ENCODE results near the gene AJAP1.

GRCh38 chr1:4734219-4734618 lies 79.8 kb downstream of the AJAP1 start:
- no peak for TF ChIP-seq RXRA (IDR thresholded peaks at IDR 0.05; ENCODE audit: insufficient read depth, low read depth, low read length)
- no peak for TF ChIP-seq CTCF (IDR thresholded peaks at IDR 0.05; ENCODE audit: control extremely low read depth in 1 of 3, insufficient read depth in 1 of 3, low read depth in 1 of 3, low read length in 3 of 3)
- no peak for TF ChIP-seq FOSL1 (IDR thresholded peaks at IDR 0.05; ENCODE audit: insufficient read depth, low read depth, low read length)
- TF ChIP-seq EP300 (IDR thresholded peaks at IDR 0.05; ENCODE audit: borderline replicate concordance in 1 of 2, low read depth in 2 of 2, low read length in 2 of 2), result no peak
- no peak for TF ChIP-seq RAD21 (IDR thresholded peaks at IDR 0.05 in 1 of 2, conservative IDR thresholded peaks at IDR 0.05 in 1 of 2; ENCODE audit: low read depth in 2 of 2, low read length in 2 of 2)
- no peak for TF ChIP-seq GABPA (IDR thresholded peaks at IDR 0.05; ENCODE audit: borderline replicate concordance, insufficient read depth, low read length)

Data from H1 (cell line).